SK-N-SH (cell line): Measurements from ENCODE around the gene ADCY1. TPM values are rescaled to one million over a fixed set of nuclear protein-coding genes. Genes with fewer than 3 reads are reported as not detected.
"Not testable (repeated sequence)": the region's sequence is repeated elsewhere in the genome, so short reads cannot be mapped to it uniquely, and the experiment has no call there.

Experiments used
- CTCF ChIA-PET: fragments of 300-600, 350-600 bp; formaldehyde crosslinking; extraction: SDS; loops from one replicate; lab custom pipeline; 2021; lab: Yijun Ruan, JAX
- POLR2A ChIA-PET: fragments of 350-600 bp; sonication (Branson Sonifier 250); formaldehyde crosslinking; extraction: SDS; loops from one replicate; lab custom pipeline; 2020; ENCODE audit warnings: antibody characterized with exemption, inconsistent platforms; lab: Yijun Ruan, JAX
- DNase-seq: peaks from one replicate; pipeline ENCODE4 v3.0.0; 2012
- H2AFZ ChIP-seq: fragments of 200-600 bp; sonication (generic); 2 replicates; pipeline ENCODE4 v1.8.1; 2016; ENCODE audit warnings: antibody characterized with exemption, mild to moderate bottlenecking, low read depth
- H3F3A ChIP-seq: fragments of 200-600 bp; sonication (generic); replicated peaks from 2 replicates; pipeline ENCODE3; 2016; ENCODE audit warnings: antibody characterized with exemption, mild to moderate bottlenecking; ENCODE audit not compliant: insufficient read depth
- H3K27ac ChIP-seq, 2 experiments: fragments of 200-500 bp in 1 of 2; fragments of 200-600 bp in 1 of 2; sonication (Bioruptor generic) in 1 of 2; sonication (generic), shearing (Covaris generic) in 1 of 2; 2 replicates each; pipeline versions ENCODE4 v1.5.1 to v1.6.1; 2014 to 2016; ENCODE audit warnings: low read depth in 2 of 2, inconsistent platforms in 1 of 2, low read length in 1 of 2, mild to moderate bottlenecking in 1 of 2, mixed read lengths in 1 of 2
- H3K27me3 ChIP-seq: fragments of 200-600 bp; sonication (generic), shearing (Covaris generic); 2 replicates; pipeline ENCODE4 v1.6.1; 2016; ENCODE audit warnings: mixed run types; ENCODE audit not compliant: insufficient read depth
- H3K36me3 ChIP-seq, 2 experiments: fragments of 200-500 bp in 1 of 2; fragments of 200-600 bp in 1 of 2; sonication (Bioruptor generic) in 1 of 2; sonication (generic) in 1 of 2; replicated peaks in 1 of 2; 2 replicates each; pipeline versions ENCODE3 to v1.5.1; 2014 to 2016; ENCODE audit warnings: low read length in 1 of 2, mild to moderate bottlenecking in 1 of 2; ENCODE audit not compliant: insufficient read depth in 2 of 2, control insufficient read depth in 1 of 2
- H3K4me1 ChIP-seq, 2 experiments: fragments of 200-500 bp in 1 of 2; fragments of 200-600 bp in 1 of 2; sonication (Bioruptor generic) in 1 of 2; sonication (generic), shearing (Covaris generic) in 1 of 2; 2 replicates each; pipeline versions ENCODE4 v1.5.1 to v1.6.1; 2014 to 2016; ENCODE audit warnings: low read depth in 1 of 2, low read length in 1 of 2, mixed run types in 1 of 2; ENCODE audit not compliant: insufficient read depth in 2 of 2, control insufficient read depth in 1 of 2
- H3K4me2 ChIP-seq: fragments of 200-600 bp; sonication (generic), shearing (Covaris generic); 2 replicates; pipeline ENCODE4 v1.6.1; 2017; ENCODE audit warnings: mixed run types
- H3K4me3 ChIP-seq, 2 experiments: fragments of 200-500 bp in 1 of 2; fragments of 200-600 bp in 1 of 2; sonication (Bioruptor generic) in 1 of 2; sonication (generic), shearing (Covaris generic) in 1 of 2; 2 replicates each; pipeline versions ENCODE4 v1.5.1 to v1.8.1; 2014 to 2016; ENCODE audit warnings: low read depth in 2 of 2, inconsistent platforms in 1 of 2, low read length in 1 of 2, mild to moderate bottlenecking in 1 of 2, mixed read lengths in 1 of 2, moderate library complexity in 1 of 2
- H3K79me2 ChIP-seq: fragments of 200-600 bp; sonication (generic); 2 replicates; pipeline ENCODE4 v1.8.1; 2017; ENCODE audit warnings: mild to moderate bottlenecking; ENCODE audit not compliant: insufficient read depth
- H3K9ac ChIP-seq: fragments of 200-600 bp; sonication (generic); 2 replicates; pipeline ENCODE4 v1.6.1; 2017; ENCODE audit warnings: mixed run types
- H3K9me2 ChIP-seq: fragments of 200-600 bp; sonication (generic); 2 replicates; pipeline ENCODE4 v1.6.1; 2017; ENCODE audit warnings: mixed run types
- H3K9me3 ChIP-seq: fragments of 200-600 bp; sonication (generic); 2 replicates; pipeline ENCODE4 v1.6.1; 2017; ENCODE audit warnings: mixed run types, mild to moderate bottlenecking, moderate library complexity
- H4K20me1 ChIP-seq: fragments of 200-600 bp; sonication (generic); 2 replicates; pipeline ENCODE4 v1.6.1; 2017; ENCODE audit warnings: mild to moderate bottlenecking, mixed run types; ENCODE audit not compliant: insufficient read depth
- FOXM1 ChIP-seq: IDR thresholded peaks from 2 replicates; pipeline ENCODE4 v1.4.0; 2012; ENCODE audit warnings: low read depth, mild to moderate bottlenecking
- NFIC ChIP-seq: IDR thresholded peaks from 2 replicates; pipeline ENCODE4 v1.4.0; 2012; ENCODE audit warnings: borderline replicate concordance
- NRF1 ChIP-seq: IDR thresholded peaks from 2 replicates; pipeline ENCODE4 v1.6.1; 2012; ENCODE audit warnings: low read depth, mild to moderate bottlenecking, low read length
- SIN3A ChIP-seq: IDR thresholded peaks from 2 replicates; pipeline ENCODE4 v1.6.1; 2012; ENCODE audit warnings: low read depth, mild to moderate bottlenecking, low read length, moderate library complexity, borderline replicate concordance
- WGBS: methylation state at CpG from one replicate; pipeline ENCODE4 v1.1.6; 2017; ENCODE audit warnings: low lambda C conversion rate; 5-methylcytosine and 5-hydroxymethylcytosine counted together
- polyA plus RNA-seq, 3 experiments: library from polyadenylated mRNA; depleted of rRNA; stranded (reverse); fragments of >200 nt; gene quantifications; 2 replicates each; pipeline ENCODE4 v1.2.3, GENCODE V29; 2012
- TF ChIP-seq, protein P1 (sequence below): fragments of 200-600 bp; sonication (generic); IDR thresholded peaks from 2 replicates; pipeline ENCODE4 v1.6.1; 2017; ENCODE audit warnings: antibody characterized with exemption, mild to moderate bottlenecking, moderate library complexity
- TF ChIP-seq, protein P2 (sequence below): IDR thresholded peaks from 2 replicates; pipeline ENCODE4 v1.4.0; 2012; ENCODE audit warnings: low read depth, borderline replicate concordance

Gene ADCY1
- polyA plus RNA-seq, 1 of the 3 experiments (the other 2 are of a cell fraction), result 0.16 TPM

DNA sequence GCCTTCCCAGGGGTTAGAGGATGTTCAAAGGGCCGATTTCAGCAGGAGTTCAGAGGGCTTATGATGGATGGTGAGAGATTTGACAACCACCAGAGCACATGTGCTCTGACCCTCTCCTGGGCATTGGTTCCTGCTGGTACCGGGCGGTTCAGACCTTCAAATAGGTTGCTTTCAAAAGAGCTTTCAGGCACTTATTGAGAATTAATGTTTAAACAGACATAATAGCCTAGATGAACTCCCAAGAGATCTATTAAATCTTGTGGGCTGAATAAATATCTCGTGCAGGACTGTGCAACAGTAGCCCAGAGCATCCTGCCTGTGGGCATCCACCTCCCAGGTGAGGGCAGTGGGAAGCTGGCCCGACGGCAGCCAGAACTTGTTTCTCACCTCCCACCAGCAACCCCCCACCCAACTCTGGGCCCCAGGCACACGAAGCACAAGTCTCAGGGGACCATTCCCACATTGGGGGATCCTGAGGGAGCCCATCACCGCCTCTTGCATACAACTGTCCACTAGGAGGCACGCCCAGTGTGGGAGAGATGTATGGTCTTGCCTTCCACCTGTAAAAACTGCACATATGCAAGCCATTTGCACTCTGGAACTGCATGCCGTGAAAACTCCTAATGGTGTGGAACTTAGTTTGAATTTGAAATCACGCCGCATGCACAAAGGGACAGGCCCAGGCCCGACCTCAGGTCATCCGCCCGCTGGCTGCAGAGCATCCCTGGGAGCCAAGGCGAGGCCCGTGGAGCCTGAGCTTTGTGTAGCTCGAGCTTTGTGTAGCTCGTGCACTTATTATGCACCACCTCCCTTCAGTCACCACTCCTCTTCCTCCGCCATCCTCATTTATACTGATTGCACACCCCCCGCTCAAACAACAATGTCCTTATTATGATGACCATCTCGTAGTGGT lies 147.8 kb downstream of the ADCY1 start:
- Histone ChIP-seq H3F3A (peaks cover 4% of the 10 kb centered on the region), H3K4me2 (no peak overlapping the region), H3K27me3 (no peaks in the 10 kb centered on the region), H3K9ac (no peak overlapping the region), H3K36me3 (peaks cover 28 to 32% of the 10 kb centered on the region in 2 experiments), H4K20me1 (no peaks in the 10 kb centered on the region), H3K4me3 (no peak overlapping the region), H3K9me2 (no peaks in the 10 kb centered on the region), H3K79me2 (no peaks in the 10 kb centered on the region), H3K4me1 (no peaks in the 10 kb centered on the region; a peak in 1 of 4 replicates), H3K9me3 (no peaks in the 10 kb centered on the region), H2AFZ (no peak overlapping the region), H3K27ac (no peak overlapping the region)
- TF ChIP-seq SIN3A, result no peak
- TF ChIP-seq, protein P1, sequence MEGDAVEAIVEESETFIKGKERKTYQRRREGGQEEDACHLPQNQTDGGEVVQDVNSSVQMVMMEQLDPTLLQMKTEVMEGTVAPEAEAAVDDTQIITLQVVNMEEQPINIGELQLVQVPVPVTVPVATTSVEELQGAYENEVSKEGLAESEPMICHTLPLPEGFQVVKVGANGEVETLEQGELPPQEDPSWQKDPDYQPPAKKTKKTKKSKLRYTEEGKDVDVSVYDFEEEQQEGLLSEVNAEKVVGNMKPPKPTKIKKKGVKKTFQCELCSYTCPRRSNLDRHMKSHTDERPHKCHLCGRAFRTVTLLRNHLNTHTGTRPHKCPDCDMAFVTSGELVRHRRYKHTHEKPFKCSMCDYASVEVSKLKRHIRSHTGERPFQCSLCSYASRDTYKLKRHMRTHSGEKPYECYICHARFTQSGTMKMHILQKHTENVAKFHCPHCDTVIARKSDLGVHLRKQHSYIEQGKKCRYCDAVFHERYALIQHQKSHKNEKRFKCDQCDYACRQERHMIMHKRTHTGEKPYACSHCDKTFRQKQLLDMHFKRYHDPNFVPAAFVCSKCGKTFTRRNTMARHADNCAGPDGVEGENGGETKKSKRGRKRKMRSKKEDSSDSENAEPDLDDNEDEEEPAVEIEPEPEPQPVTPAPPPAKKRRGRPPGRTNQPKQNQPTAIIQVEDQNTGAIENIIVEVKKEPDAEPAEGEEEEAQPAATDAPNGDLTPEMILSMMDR, result peak; percentile 30
- peak; percentile 37 for DNase-seq
- POLR2A ChIA-PET, result no interaction called here
- 93% methylated on average over 21 of the region's 22 CpGs for WGBS
- CTCF ChIA-PET, result interaction anchor here (1.0 to 1.6 kb wide), 2 partner anchors 9 to 58 kb away, joined by 3 to 4 read pairs; no protein-coding TSS in a partner anchor

DNA sequence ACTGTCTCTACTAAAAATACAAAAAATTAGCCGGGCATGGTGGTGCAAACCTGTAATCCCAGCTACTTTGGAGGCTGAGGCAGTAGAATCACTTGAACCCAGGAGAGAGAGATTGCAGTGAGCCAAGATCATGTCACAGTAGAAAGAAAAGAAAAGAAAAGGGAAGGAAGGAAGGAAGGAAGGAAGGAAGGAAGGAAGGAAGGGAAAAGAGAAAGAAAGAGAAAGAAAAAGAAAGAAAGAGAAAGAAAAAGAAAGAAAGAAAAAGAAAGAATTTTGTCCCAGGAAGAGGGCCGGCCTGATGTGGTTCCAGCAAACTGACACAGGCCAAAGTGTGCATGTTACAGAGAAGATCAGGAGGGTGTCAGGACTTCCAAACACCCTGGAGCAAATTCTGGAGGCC lies 151.1 kb downstream of the ADCY1 start:
- H3K4me3 ChIP-seq, H4K20me1 ChIP-seq, H3K9ac ChIP-seq, H2AFZ ChIP-seq, H3K9me3 ChIP-seq, H3K27ac ChIP-seq, H3K4me2 ChIP-seq, POLR2A ChIA-PET, H3K9me2 ChIP-seq, H3K4me1 ChIP-seq, H3K27me3 ChIP-seq, H3F3A ChIP-seq, DNase-seq, H3K79me2 ChIP-seq: not testable (repeated sequence)
- 92% methylated on average over 2 of the region's 2 CpGs for WGBS
- H3K36me3 ChIP-seq, result peaks cover 39 to 63% of the 10 kb centered on the region in 2 experiments
- CTCF ChIA-PET, result interaction anchor here (1.6 kb wide), 1 partner anchor 9 kb away, joined by 3 read pairs; no protein-coding TSS in a partner anchor

DNA sequence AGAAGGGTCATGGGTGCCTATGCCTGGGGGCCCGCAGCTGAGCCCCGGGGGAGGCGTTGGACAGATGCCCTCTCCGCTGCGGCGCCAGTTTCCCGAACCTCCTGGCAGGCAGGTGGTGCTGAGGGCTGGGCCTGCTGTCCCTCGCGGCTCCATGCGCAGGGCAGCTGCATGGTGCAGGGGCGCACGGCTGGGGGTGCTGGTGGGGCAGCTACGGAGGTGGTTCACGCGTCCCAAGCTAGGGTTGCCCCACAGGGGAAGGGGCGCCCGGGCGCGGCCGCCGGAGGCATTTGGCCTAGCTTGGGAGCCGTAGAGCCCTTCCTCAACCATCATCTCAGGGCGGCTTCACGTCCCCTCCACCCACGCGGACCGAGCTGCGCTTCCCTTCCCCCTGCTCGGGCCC lies 152.7 kb downstream of the ADCY1 start:
- ChIA-PET CTCF (no interaction called here), POLR2A (no interaction called here)
- WGBS, result 97% methylated on average over 25 of the region's 29 CpGs

DNA sequence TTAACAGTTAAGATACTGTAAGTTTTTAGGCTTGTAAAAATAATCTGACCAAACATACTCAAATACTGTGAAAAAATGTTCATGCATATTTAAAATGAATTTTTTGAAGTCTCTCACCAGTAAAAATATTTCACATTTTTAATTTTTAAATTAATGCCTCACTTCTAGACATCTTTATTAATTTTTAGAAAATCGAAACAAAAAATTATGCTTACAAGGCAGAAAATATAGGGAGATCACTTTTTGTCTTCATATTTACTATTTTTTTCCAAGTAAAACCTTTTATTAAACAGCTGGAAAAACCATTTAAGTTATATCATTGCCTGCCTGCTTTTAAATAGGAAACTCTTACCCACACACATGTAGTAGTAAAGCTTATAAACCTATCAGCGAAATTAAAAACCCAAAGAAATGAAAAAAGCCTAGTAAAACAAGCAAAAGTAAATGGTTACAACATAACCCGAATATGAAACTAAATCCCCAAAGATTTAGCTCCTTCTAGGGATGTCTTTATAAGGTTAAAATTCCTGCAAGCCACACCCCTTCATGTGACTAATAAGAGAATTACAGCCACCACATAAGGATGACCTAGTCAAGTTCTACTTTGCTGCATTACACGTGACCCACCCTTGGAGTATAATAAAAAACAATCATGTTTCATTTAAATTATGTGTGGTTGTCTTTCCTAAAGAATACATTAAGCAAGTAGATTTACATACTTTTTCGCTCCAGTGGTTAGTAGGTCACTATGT lies 157.7 kb downstream of the ADCY1 start:
- H3K9ac ChIP-seq, H3K27ac ChIP-seq, H3K9me2 ChIP-seq, POLR2A ChIA-PET, H3K4me3 ChIP-seq, H3K79me2 ChIP-seq, H3K4me2 ChIP-seq, H3K27me3 ChIP-seq, H4K20me1 ChIP-seq, DNase-seq, H3F3A ChIP-seq, CTCF ChIA-PET, H3K9me3 ChIP-seq, H2AFZ ChIP-seq, H3K4me1 ChIP-seq: not testable (repeated sequence)
- 87% methylated on average over 5 of the region's 5 CpGs for WGBS
- peaks cover 20 to 64% of the 10 kb centered on the region in 2 experiments for H3K36me3 ChIP-seq

More for the DNA sequence above, 152.7 kb downstream of the ADCY1 start:
- H4K20me1 ChIP-seq, result no peaks in the 10 kb centered on the region
- no peaks in the 10 kb centered on the region for H3K9me2 ChIP-seq
- H3K4me3 ChIP-seq, result no peak overlapping the region
- H3F3A ChIP-seq, result no peaks in the 10 kb centered on the region
- H3K27me3 ChIP-seq, result no peaks in the 10 kb centered on the region
- no peak overlapping the region for H3K4me2 ChIP-seq
- H3K4me1 ChIP-seq, result no peaks in the 10 kb centered on the region
- no peak overlapping the region for H2AFZ ChIP-seq
- no peak for DNase-seq
- no peaks in the 10 kb centered on the region for H3K79me2 ChIP-seq
- no peaks in the 10 kb centered on the region for H3K9me3 ChIP-seq
- H3K27ac ChIP-seq, result no peak overlapping the region
- peaks cover 41 to 63% of the 10 kb centered on the region in 2 experiments for H3K36me3 ChIP-seq
- H3K9ac ChIP-seq, result no peak overlapping the region
- no peak for TF ChIP-seq NFIC
- TF ChIP-seq NRF1, result no peak
- no peak for TF ChIP-seq FOXM1
- TF ChIP-seq, protein P2, sequence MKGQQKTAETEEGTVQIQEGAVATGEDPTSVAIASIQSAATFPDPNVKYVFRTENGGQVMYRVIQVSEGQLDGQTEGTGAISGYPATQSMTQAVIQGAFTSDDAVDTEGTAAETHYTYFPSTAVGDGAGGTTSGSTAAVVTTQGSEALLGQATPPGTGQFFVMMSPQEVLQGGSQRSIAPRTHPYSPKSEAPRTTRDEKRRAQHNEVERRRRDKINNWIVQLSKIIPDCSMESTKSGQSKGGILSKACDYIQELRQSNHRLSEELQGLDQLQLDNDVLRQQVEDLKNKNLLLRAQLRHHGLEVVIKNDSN, result no peak
